ENCODE measurements around the gene BSCL2. TPM values are rescaled to one million over a fixed set of nuclear protein-coding genes. Genes with fewer than 3 reads are reported as not detected.

BSCL2 gene
- total and polyA plus RNA-seq, 2 of the 13 experiments (the other 11 are each of a cell fraction or from before 2014, with no cell fraction given) = 19.5 to 21.1 TPM

GRCh38 chr11:62678770-62679696, 28.2 kb downstream of the BSCL2 start, which contains the start of gene UBXN1 (continued):
- peak; percentile 72 for TF ChIP-seq HDAC2 (CRISPR knock-in tag; IDR thresholded peaks at IDR 0.05)
- TF ChIP-seq ZFP62 (CRISPR knock-in tag; IDR thresholded peaks at IDR 0.05) = no peak
- TF ChIP-seq, protein P1, sequence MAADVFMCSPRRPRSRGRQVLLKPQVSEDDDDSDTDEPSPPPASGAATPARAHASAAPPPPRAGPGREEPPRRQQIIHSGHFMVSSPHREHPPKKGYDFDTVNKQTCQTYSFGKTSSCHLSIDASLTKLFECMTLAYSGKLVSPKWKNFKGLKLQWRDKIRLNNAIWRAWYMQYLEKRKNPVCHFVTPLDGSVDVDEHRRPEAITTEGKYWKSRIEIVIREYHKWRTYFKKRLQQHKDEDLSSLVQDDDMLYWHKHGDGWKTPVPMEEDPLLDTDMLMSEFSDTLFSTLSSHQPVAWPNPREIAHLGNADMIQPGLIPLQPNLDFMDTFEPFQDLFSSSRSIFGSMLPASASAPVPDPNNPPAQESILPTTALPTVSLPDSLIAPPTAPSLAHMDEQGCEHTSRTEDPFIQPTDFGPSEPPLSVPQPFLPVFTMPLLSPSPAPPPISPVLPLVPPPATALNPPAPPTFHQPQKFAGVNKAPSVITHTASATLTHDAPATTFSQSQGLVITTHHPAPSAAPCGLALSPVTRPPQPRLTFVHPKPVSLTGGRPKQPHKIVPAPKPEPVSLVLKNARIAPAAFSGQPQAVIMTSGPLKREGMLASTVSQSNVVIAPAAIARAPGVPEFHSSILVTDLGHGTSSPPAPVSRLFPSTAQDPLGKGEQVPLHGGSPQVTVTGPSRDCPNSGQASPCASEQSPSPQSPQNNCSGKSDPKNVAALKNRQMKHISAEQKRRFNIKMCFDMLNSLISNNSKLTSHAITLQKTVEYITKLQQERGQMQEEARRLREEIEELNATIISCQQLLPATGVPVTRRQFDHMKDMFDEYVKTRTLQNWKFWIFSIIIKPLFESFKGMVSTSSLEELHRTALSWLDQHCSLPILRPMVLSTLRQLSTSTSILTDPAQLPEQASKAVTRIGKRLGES (CRISPR knock-in tag; IDR thresholded peaks at IDR 0.05; ENCODE audit: borderline replicate concordance) = no peak
- peak; percentile 98 for TF ChIP-seq GABPB1 (CRISPR knock-in tag; IDR thresholded peaks at IDR 0.05)
- no peak for TF ChIP-seq ZNF326 (CRISPR knock-in tag; IDR thresholded peaks at IDR 0.05; ENCODE audit: borderline replicate concordance)
- TF ChIP-seq SP5 (CRISPR knock-in tag; IDR thresholded peaks at IDR 0.05; ENCODE audit: borderline replicate concordance, low read depth) = peak; percentile 22; the same call in 1 of the 2 replicates
- peak; percentile 65 for TF ChIP-seq ZFX (CRISPR knock-in tag; IDR thresholded peaks at IDR 0.05; ENCODE audit: low read depth)
- TF ChIP-seq ZNF101 (CRISPR knock-in tag; IDR thresholded peaks at IDR 0.05; ENCODE audit: borderline replicate concordance, low read depth) = no peak
- TF ChIP-seq, protein P2, sequence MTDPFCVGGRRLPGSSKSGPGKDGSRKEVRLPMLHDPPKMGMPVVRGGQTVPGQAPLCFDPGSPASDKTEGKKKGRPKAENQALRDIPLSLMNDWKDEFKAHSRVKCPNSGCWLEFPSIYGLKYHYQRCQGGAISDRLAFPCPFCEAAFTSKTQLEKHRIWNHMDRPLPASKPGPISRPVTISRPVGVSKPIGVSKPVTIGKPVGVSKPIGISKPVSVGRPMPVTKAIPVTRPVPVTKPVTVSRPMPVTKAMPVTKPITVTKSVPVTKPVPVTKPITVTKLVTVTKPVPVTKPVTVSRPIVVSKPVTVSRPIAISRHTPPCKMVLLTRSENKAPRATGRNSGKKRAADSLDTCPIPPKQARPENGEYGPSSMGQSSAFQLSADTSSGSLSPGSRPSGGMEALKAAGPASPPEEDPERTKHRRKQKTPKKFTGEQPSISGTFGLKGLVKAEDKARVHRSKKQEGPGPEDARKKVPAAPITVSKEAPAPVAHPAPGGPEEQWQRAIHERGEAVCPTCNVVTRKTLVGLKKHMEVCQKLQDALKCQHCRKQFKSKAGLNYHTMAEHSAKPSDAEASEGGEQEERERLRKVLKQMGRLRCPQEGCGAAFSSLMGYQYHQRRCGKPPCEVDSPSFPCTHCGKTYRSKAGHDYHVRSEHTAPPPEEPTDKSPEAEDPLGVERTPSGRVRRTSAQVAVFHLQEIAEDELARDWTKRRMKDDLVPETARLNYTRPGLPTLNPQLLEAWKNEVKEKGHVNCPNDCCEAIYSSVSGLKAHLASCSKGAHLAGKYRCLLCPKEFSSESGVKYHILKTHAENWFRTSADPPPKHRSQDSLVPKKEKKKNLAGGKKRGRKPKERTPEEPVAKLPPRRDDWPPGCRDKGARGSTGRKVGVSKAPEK (CRISPR knock-in tag; IDR thresholded peaks at IDR 0.05; ENCODE audit: borderline replicate concordance) = no peak
- 0 out of 2 replicates have a peak, but pooled peaks have one; percentile 20 for TF ChIP-seq RELA (CRISPR knock-in tag; IDR thresholded peaks at IDR 0.05)
- no peak for TF ChIP-seq ZNF609 (CRISPR knock-in tag; IDR thresholded peaks at IDR 0.05; ENCODE audit: borderline replicate concordance)
- TF ChIP-seq ZNF792 (CRISPR knock-in tag; IDR thresholded peaks at IDR 0.05) = 0 out of 2 replicates have a peak, but pooled peaks have one; percentile 47
- peak; percentile 98 for TF ChIP-seq KAT8 (CRISPR knock-in tag; IDR thresholded peaks at IDR 0.05)
- TF ChIP-seq MYNN (CRISPR knock-in tag; IDR thresholded peaks at IDR 0.05; ENCODE audit: low read depth) = peak; percentile 85; the same call in 1 of the 2 replicates
- TF ChIP-seq ZFYVE20 (CRISPR knock-in tag; IDR thresholded peaks at IDR 0.05; ENCODE audit: borderline replicate concordance, low read depth) = no peak
- no peak for TF ChIP-seq JUNB (CRISPR knock-in tag; IDR thresholded peaks at IDR 0.05; ENCODE audit: borderline replicate concordance)
- TF ChIP-seq ATF7 (IDR thresholded peaks at IDR 0.05) = no peak
- no peak for TF ChIP-seq ATF7 (CRISPR knock-in tag; IDR thresholded peaks at IDR 0.05)
- TF ChIP-seq ZBTB21 (CRISPR knock-in tag; IDR thresholded peaks at IDR 0.05) = no peak

Data from HepG2 (cell line).